Loucy (cell line): ENCODE measurements around the gene RHBDF1.

ENCODE experiments used
- H2AFZ ChIP-seq: fragments of 200-600 bp; sonication (generic); 2 replicates; pipeline ENCODE4 v1.6.0; 2016; ENCODE audit warnings: antibody characterized with exemption, mild to moderate bottlenecking, low read length, moderate library complexity
- H3F3A ChIP-seq: fragments of 200-600 bp; 2 replicates; pipeline ENCODE4 v1.6.0; 2016; ENCODE audit warnings: antibody characterized with exemption, low read depth, mild to moderate bottlenecking
- H3K27me3 ChIP-seq: fragments of 200-600 bp; sonication (generic); 2 replicates; pipeline ENCODE4 v1.6.1; 2014; ENCODE audit warnings: low read length, mild to moderate bottlenecking; ENCODE audit not compliant: insufficient read depth, poor library complexity, severe bottlenecking
- H3K36me3 ChIP-seq: fragments of 200-600 bp; sonication (generic); 2 replicates; pipeline ENCODE4 v1.6.1; 2016; ENCODE audit warnings: low read length; ENCODE audit not compliant: insufficient read depth
- H3K4me1 ChIP-seq: fragments of 200-600 bp; sonication (generic); 2 replicates; pipeline ENCODE4 v1.5.1; 2014; ENCODE audit warnings: low read length, mild to moderate bottlenecking; ENCODE audit not compliant: insufficient read depth, poor library complexity, severe bottlenecking
- H3K4me2 ChIP-seq: fragments of 200-600 bp; sonication (generic); 2 replicates; pipeline ENCODE4 v1.6.0; 2014; ENCODE audit warnings: antibody characterized with exemption, low read length, low read depth, mild to moderate bottlenecking; ENCODE audit not compliant: poor library complexity, severe bottlenecking
- H3K4me3 ChIP-seq: fragments of 200-600 bp; sonication (generic); 2 replicates; pipeline ENCODE4 v1.5.1; 2014; ENCODE audit warnings: low read length, mild to moderate bottlenecking, mixed read lengths; ENCODE audit not compliant: poor library complexity, severe bottlenecking
- H3K79me2 ChIP-seq: fragments of 200-600 bp; sonication (generic); 2 replicates; pipeline ENCODE4 v1.6.1; 2014; ENCODE audit warnings: low read length; ENCODE audit not compliant: insufficient read depth
- H3K9ac ChIP-seq: fragments of 200-600 bp; sonication (generic); 2 replicates; pipeline ENCODE4 v1.6.0; 2014; ENCODE audit warnings: mild to moderate bottlenecking, low read depth, low read length, moderate library complexity; ENCODE audit not compliant: poor library complexity, severe bottlenecking
- H3K9me2 ChIP-seq: fragments of 200-600 bp; sonication (generic); replicated peaks from 2 replicates; pipeline ENCODE4 v1.6.1; 2016; ENCODE audit warnings: low read depth, low read length, mixed read lengths
- H3K9me3 ChIP-seq: fragments of 200-600 bp; sonication (generic); 2 replicates; pipeline ENCODE4 v1.6.1; 2014; ENCODE audit warnings: mild to moderate bottlenecking, antibody characterized with exemption, low read length, low read depth; ENCODE audit not compliant: insufficient read depth
- H4K20me1 ChIP-seq: fragments of 200-600 bp; sonication (generic); 2 replicates; pipeline ENCODE4 v1.6.0; 2014; ENCODE audit warnings: antibody characterized with exemption, low read length, mild to moderate bottlenecking; ENCODE audit not compliant: insufficient read depth, poor library complexity, severe bottlenecking
- EZH2phosphoT487 ChIP-seq: fragments of 200-600 bp; IDR thresholded peaks from 2 replicates; pipeline ENCODE4 v1.6.1; 2018; ENCODE audit warnings: antibody characterized with exemption, mild to moderate bottlenecking, moderate library complexity, borderline replicate concordance
- TF ChIP-seq, protein P1 (sequence below): fragments of 200-600 bp; sonication (generic); conservative IDR thresholded peaks from 2 replicates; pipeline ENCODE4 v1.5.1; 2014; ENCODE audit warnings: mild to moderate bottlenecking, antibody characterized with exemption, low read length

RHBDF1 gene

DNA sequence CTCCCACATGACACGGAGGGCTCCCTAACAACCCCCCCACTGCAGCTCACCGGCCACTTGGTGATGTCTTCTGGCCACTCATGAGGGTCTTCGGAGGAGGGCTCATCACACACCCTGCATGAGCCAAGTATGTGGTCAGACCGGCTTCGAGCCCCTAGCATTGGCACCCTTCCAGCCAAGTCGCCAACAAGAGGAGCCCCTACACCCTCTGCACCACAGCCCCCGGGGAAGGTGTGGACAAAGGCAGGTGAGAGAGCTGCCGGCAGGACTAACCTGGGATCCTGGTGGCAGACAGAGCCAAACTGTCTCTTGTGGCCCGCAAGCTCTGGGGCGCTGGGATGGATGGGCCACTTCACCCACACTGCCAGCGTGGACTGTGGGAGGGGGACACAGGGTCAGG is 12.3 kb downstream of the RHBDF1 start:
- H4K20me1 ChIP-seq = no peaks in the 10 kb centered on the region
- H2AFZ ChIP-seq = no peak overlapping the region
- no peaks in the 10 kb centered on the region for H3K9me2 ChIP-seq
- H3K79me2 ChIP-seq = no peaks in the 10 kb centered on the region
- no peaks in the 10 kb centered on the region for H3F3A ChIP-seq
- H3K9ac ChIP-seq = no peak overlapping the region
- H3K4me3 ChIP-seq = no peak overlapping the region
- peaks cover 26% of the 10 kb centered on the region for H3K4me1 ChIP-seq
- no peaks in the 10 kb centered on the region for H3K27me3 ChIP-seq
- no peak overlapping the region for H3K4me2 ChIP-seq
- no peaks in the 10 kb centered on the region for H3K9me3 ChIP-seq
- no peaks in the 10 kb centered on the region for H3K36me3 ChIP-seq
- no peak for TF ChIP-seq EZH2phosphoT487
- TF ChIP-seq, protein P1, sequence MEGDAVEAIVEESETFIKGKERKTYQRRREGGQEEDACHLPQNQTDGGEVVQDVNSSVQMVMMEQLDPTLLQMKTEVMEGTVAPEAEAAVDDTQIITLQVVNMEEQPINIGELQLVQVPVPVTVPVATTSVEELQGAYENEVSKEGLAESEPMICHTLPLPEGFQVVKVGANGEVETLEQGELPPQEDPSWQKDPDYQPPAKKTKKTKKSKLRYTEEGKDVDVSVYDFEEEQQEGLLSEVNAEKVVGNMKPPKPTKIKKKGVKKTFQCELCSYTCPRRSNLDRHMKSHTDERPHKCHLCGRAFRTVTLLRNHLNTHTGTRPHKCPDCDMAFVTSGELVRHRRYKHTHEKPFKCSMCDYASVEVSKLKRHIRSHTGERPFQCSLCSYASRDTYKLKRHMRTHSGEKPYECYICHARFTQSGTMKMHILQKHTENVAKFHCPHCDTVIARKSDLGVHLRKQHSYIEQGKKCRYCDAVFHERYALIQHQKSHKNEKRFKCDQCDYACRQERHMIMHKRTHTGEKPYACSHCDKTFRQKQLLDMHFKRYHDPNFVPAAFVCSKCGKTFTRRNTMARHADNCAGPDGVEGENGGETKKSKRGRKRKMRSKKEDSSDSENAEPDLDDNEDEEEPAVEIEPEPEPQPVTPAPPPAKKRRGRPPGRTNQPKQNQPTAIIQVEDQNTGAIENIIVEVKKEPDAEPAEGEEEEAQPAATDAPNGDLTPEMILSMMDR = no peak

DNA sequence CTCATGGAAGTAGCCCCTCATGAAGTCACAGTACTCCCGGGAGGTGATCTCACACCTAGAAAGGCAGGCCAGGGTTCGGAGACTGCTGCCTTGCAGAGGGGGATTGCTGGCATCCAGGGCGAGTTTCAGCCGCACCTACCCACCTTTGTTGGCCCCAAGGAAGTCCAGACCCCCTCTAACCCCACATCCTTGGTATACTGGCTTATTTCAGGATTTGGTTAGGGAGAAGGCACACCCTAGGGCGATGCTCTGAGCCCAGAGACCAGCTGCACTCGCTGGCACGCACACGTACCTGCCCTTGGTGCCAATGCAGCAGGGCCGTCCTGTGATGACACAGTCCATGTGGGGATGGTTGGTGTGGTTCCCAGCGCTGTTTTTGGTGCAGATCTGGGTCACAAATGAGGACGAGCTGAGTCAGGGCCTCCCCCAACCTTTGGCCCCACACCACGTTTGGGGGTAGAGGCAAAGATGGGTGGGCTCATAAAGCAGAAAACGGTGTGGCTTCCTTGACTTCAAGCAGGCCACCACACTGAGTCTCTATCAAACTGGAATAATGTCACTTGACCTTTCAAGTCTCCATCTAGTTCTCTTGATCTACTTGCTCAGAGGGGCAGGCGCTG is 12.9 kb downstream of the RHBDF1 start:
- Histone ChIP-seq H2AFZ (no peak overlapping the region), H3K9me2 (no peaks in the 10 kb centered on the region), H4K20me1 (no peaks in the 10 kb centered on the region), H3K4me3 (no peak overlapping the region), H3K4me2 (no peak overlapping the region), H3K27me3 (no peaks in the 10 kb centered on the region), H3K79me2 (no peaks in the 10 kb centered on the region), H3K9me3 (no peaks in the 10 kb centered on the region), H3K36me3 (no peaks in the 10 kb centered on the region), H3K4me1 (peaks cover 29% of the 10 kb centered on the region), H3F3A (no peaks in the 10 kb centered on the region), H3K9ac (no peak overlapping the region)
- no peak for TF ChIP-seq EZH2phosphoT487
- TF ChIP-seq, protein P1 = no peak

DNA sequence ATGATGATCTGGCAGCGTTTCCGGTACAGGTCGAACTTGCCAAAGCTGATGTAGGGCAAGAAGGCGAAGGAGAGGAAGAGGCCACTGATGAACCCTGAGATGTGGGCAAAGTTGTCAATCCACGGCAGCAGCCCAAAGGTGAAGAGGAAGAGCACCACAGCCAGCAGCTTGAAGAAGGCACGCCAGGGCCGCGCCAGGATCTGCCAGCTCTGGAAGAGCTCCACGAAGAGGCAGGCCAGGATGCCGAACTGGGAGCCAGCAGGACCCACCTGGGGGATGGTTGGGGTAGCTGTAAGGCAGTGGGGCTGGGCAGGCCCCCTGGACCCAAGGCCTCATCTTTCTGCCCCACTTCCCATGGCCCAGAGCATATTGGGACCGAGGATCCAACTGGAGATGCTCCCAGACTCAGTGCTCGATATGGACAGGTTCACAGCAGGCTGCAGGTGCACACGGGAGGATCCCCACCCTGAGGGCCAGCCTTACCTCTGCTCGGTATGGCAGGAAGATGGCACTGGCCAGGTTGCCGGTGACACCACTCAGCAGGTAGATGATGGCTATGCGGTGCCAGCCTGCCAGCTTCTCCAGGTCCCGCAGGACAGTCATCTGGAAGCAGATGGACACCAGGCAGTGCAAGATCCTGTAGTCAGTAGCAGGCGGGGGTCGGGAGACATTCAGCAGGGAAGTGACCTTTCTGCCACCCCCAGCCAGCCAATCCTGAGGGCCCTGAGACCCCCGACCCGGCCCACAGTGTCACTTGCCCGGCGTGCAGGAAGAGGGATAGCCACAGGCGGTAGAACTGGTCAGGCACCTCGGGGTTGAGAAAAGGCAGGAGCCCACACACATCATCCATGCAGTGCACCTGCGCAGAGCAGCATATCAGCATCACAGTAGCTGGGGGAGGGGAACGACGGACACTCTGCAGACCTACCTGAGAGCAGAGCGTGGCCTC is 13.7 kb downstream of the RHBDF1 start:
- Histone ChIP-seq H3K4me2 (peak overlapping the region; percentile 48), H2AFZ (no peak overlapping the region), H3K36me3 (no peaks in the 10 kb centered on the region), H3K9me3 (no peaks in the 10 kb centered on the region), H4K20me1 (no peaks in the 10 kb centered on the region), H3K27me3 (no peaks in the 10 kb centered on the region), H3K4me1 (peaks cover 29% of the 10 kb centered on the region), H3K4me3 (no peak overlapping the region), H3F3A (no peaks in the 10 kb centered on the region), H3K79me2 (peaks cover 7% of the 10 kb centered on the region; the same call in 1 of the 2 replicates), H3K9ac (peak overlapping the region; percentile 48), H3K9me2 (no peaks in the 10 kb centered on the region)
- no peak for TF ChIP-seq EZH2phosphoT487
- TF ChIP-seq, protein P1 = no peak
